D721Med (cell line): ENCODE data around the gene TNFAIP1.

Experiments used
- DNase-seq: peaks from one replicate; pipeline ENCODE4 v3.0.0; 2011; ENCODE audit warnings: low spot score; ENCODE audit not compliant: insufficient read length
- FAIRE-seq: peaks from 2 replicates; lab custom pipeline; 2011; peaks lifted over from hg19 to GRCh38; lab: Jason Lieb, UNC
- TF ChIP-seq, protein P1 (sequence below): IDR thresholded peaks from 2 replicates; pipeline ENCODE4 v1.5.1; 2012; ENCODE audit warnings: mild to moderate bottlenecking, control low read depth; ENCODE audit not compliant: insufficient read depth; ENCODE audit errors: missing control alignments

Gene TNFAIP1

DNA sequence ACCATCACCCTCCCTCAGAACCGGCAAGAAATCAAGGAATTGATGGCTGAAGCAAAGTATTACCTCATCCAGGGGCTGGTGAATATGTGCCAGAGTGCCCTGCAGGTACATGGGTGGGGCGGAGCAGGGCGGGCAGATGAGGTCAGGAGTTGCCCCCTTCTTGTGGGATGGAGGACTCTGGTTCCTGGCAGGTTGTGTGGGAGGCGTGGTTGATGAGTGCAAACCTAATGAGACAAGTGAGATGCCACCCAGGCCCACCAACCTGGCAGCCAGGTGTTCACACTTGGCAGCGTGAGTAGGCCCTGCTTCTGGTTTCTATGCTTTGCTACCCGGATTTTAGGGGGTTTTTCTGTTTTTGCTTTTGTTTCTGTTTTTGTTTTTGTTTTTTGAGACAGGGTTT lies 4.8 kb downstream of the TNFAIP1 start:
- FAIRE-seq (no peak), DNase-seq (no peak)
- TF ChIP-seq, protein P1, sequence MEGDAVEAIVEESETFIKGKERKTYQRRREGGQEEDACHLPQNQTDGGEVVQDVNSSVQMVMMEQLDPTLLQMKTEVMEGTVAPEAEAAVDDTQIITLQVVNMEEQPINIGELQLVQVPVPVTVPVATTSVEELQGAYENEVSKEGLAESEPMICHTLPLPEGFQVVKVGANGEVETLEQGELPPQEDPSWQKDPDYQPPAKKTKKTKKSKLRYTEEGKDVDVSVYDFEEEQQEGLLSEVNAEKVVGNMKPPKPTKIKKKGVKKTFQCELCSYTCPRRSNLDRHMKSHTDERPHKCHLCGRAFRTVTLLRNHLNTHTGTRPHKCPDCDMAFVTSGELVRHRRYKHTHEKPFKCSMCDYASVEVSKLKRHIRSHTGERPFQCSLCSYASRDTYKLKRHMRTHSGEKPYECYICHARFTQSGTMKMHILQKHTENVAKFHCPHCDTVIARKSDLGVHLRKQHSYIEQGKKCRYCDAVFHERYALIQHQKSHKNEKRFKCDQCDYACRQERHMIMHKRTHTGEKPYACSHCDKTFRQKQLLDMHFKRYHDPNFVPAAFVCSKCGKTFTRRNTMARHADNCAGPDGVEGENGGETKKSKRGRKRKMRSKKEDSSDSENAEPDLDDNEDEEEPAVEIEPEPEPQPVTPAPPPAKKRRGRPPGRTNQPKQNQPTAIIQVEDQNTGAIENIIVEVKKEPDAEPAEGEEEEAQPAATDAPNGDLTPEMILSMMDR = no peak

GRCh38 chr17:28341516-28341915 lies 6.0 kb downstream of the TNFAIP1 start:
- TF ChIP-seq, protein P1 = no peak
- DNase-seq = no peak
- no peak for FAIRE-seq

- no peak for DNase-seq
- TF ChIP-seq, protein P1 = no peak
- FAIRE-seq = no peak
Observed at GRCh38 chr17:28342313-28342712, 6.8 kb downstream of the TNFAIP1 start.

- no peak for FAIRE-seq
- TF ChIP-seq, protein P1 = no peak
- DNase-seq = no peak
Observed at GRCh38 chr17:28343491-28343932, 8.0 kb downstream of the TNFAIP1 start.

GRCh38 chr17:28344011-28344410 lies 8.4 kb downstream of the TNFAIP1 start:
- FAIRE-seq (no peak), DNase-seq (no peak)
- TF ChIP-seq, protein P1 = no peak

DNA sequence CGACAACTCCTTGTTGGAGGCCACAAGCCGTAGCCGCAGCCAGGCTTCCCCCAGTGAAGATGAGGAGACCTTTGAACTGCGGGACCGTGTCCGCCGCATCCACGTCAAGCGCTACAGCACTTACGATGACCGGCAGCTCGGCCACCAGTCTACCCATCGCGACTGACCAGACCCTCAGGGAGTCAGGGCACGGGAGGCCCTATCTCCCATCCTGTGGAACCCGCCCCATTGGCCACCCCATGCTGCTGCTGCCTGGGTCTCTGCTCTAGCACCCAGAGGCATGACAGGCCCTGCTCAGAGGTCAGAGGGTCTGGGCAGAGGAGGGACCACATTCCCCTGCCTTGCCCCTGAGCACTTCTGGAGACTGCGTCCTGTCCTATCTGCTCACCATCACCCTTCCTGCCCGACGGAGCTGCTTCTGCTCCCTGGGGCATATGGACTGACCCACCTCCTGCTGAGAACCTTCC lies 8.9 kb downstream of the TNFAIP1 start:
- TF ChIP-seq, protein P1 = no peak
- FAIRE-seq (no peak), DNase-seq (no peak)

GRCh38 chr17:28345419-28346198 lies 10.0 kb downstream of the TNFAIP1 start:
- TF ChIP-seq, protein P1 = no peak
- FAIRE-seq (no peak), DNase-seq (no peak)
